GM23338 (cell line): ENCODE data around the gene MZT2A. TPM values are rescaled to one million over a fixed set of nuclear protein-coding genes. Genes with fewer than 3 reads are reported as not detected.
"Not testable (repeated sequence)": the region's sequence is repeated elsewhere in the genome, so short reads cannot be mapped to it uniquely, and the experiment has no call there.

Experiments
- ATAC-seq: fragments of 200-7000 bp; cut with Tn5 transposase; 3 replicates; pipeline ENCODE4 v1.9.1; 2020
- DNase-seq: peaks from one replicate; pipeline ENCODE4 v3.0.0-alpha.2; 2015; ENCODE audit warnings: low spot score
- H2AFZ ChIP-seq: fragments of 200-600 bp; sonication (generic); 2 replicates; pipeline ENCODE4 v1.8.0; 2016; ENCODE audit warnings: antibody characterized with exemption, mild to moderate bottlenecking, moderate library complexity
- H3F3A ChIP-seq: fragments of 200-600 bp; sonication (generic); replicated peaks from 2 replicates; pipeline ENCODE4 v1.8.0; 2017; ENCODE audit warnings: antibody characterized with exemption, mixed run types, low read depth
- H3K27ac ChIP-seq: fragments of 200-600 bp; sonication (generic); 2 replicates; pipeline ENCODE4 v1.6.1; 2016; ENCODE audit warnings: low read depth
- H3K27me3 ChIP-seq: fragments of 200-600 bp; sonication (generic); 2 replicates; pipeline ENCODE4 v1.8.0; 2016; ENCODE audit warnings: mild to moderate bottlenecking, mixed run types, moderate library complexity; ENCODE audit not compliant: insufficient read depth
- H3K36me3 ChIP-seq: fragments of 200-600 bp; sonication (generic); 2 replicates; pipeline ENCODE4 v1.8.0; 2016; ENCODE audit warnings: mild to moderate bottlenecking; ENCODE audit not compliant: insufficient read depth
- H3K4me1 ChIP-seq: fragments of 200-600 bp; sonication (generic); 2 replicates; pipeline ENCODE4 v1.8.0; 2016; ENCODE audit warnings: mild to moderate bottlenecking, moderate library complexity; ENCODE audit not compliant: insufficient read depth
- H3K4me2 ChIP-seq: fragments of 200-600 bp; sonication (generic); 2 replicates; pipeline ENCODE4 v1.7.1; 2017; ENCODE audit warnings: mixed run types
- H3K4me3 ChIP-seq: fragments of 200-600 bp; sonication (generic); 2 replicates; pipeline ENCODE4 v1.6.1; 2016; ENCODE audit warnings: mixed run types
- H3K79me2 ChIP-seq: fragments of 200-600 bp; sonication (generic); replicated peaks from 2 replicates; pipeline ENCODE4 v1.8.0; 2017; ENCODE audit warnings: mild to moderate bottlenecking; ENCODE audit not compliant: insufficient read depth
- H3K9me2 ChIP-seq: fragments of 200-600 bp; sonication (generic); 2 replicates; pipeline ENCODE4 v1.8.0; 2017; ENCODE audit not compliant: insufficient read depth
- H4K20me1 ChIP-seq: fragments of 200-600 bp; sonication (generic); replicated peaks from 2 replicates; pipeline ENCODE4 v1.8.0; 2017; ENCODE audit warnings: mild to moderate bottlenecking; ENCODE audit not compliant: insufficient read depth
- H3K27ac Mint-ChIP-seq: 2 replicates; pipeline ENCODE4 v1.8.0; 2020; ENCODE audit warnings: inconsistent platforms, mild to moderate bottlenecking, moderate library complexity, mixed read lengths
- H3K27me3 Mint-ChIP-seq: 3 replicates; pipeline ENCODE4 v1.8.0; 2022; ENCODE audit warnings: low read depth, mild to moderate bottlenecking, moderate library complexity, mixed read lengths, inconsistent platforms; ENCODE audit not compliant: insufficient read depth, poor library complexity
- H3K36me3 Mint-ChIP-seq: 3 replicates; pipeline ENCODE4 v1.8.0; 2021; ENCODE audit warnings: low read depth, mild to moderate bottlenecking, inconsistent platforms, moderate library complexity, mixed read lengths
- H3K4me1 Mint-ChIP-seq: 3 replicates; pipeline ENCODE4 v1.8.0; 2020; ENCODE audit warnings: mild to moderate bottlenecking, inconsistent platforms, mixed read lengths
- H3K4me3 Mint-ChIP-seq: 3 replicates; pipeline ENCODE4 v1.8.0; 2021; ENCODE audit warnings: moderate library complexity, mild to moderate bottlenecking, inconsistent platforms, mixed read lengths
- H3K9me3 Mint-ChIP-seq: 3 replicates; pipeline ENCODE4 v1.8.0; 2020; ENCODE audit warnings: moderate library complexity, mild to moderate bottlenecking, inconsistent platforms, mixed read lengths
- CREB1 ChIP-seq: fragments of 250-450 bp; sonication (Bioruptor Pico); IDR thresholded peaks from 2 replicates; pipeline ENCODE4 v1.5.0; 2020; ENCODE audit warnings: low read depth, mild to moderate bottlenecking, moderate library complexity
- EZH2 ChIP-seq: fragments of 200-600 bp; sonication (generic); IDR thresholded peaks from one replicate; pipeline ENCODE4 v1.8.0; 2017; ENCODE audit warnings: antibody characterized with exemption, mild to moderate bottlenecking, low read depth; ENCODE audit not compliant: unreplicated experiment
- NANOG ChIP-seq: IDR thresholded peaks from 2 replicates; pipeline ENCODE4 v1.6.1; 2016; ENCODE audit warnings: antibody characterized with exemption, borderline replicate concordance
- POLR2AphosphoS5 ChIP-seq: IDR thresholded peaks from 2 replicates; pipeline ENCODE4 v1.6.1; 2016; ENCODE audit warnings: antibody characterized with exemption, low read depth
- ZNF114 ChIP-seq: fragments of 250-450 bp; sonication (Bioruptor Pico); IDR thresholded peaks from 2 replicates; pipeline ENCODE4 v1.5.0; 2020; ENCODE audit warnings: mild to moderate bottlenecking, moderate library complexity
- ZNF331 ChIP-seq: fragments of 250-450 bp; sonication (Bioruptor Pico); IDR thresholded peaks from 2 replicates; pipeline ENCODE4 v1.5.0; 2020; ENCODE audit warnings: low read depth, mild to moderate bottlenecking, moderate library complexity
- polyA plus RNA-seq: library from polyadenylated mRNA; unstranded; fragments of >200 nt; fragmentation: Nextera tagmentation; extraction: Ambion mirVana; gene quantifications from 2 replicates; pipeline ENCODE4 v1.2.1, GENCODE V29; 2016
- total RNA-seq: library from RNA; depleted of rRNA; stranded (reverse); fragments of >200 nt; shearing (Covaris generic); gene quantifications from 2 replicates; pipeline ENCODE4 v1.2.3, GENCODE V29; 2014
- TF ChIP-seq, protein P1 (sequence below): fragments of 250-450 bp; sonication (Bioruptor Pico); IDR thresholded peaks from 2 replicates; pipeline ENCODE4 v1.5.0; 2020; ENCODE audit warnings: mild to moderate bottlenecking, moderate library complexity
- TF ChIP-seq, protein P2 (sequence below): IDR thresholded peaks from one replicate; pipeline ENCODE4 v1.6.1; 2018; ENCODE audit warnings: antibody characterized with exemption; ENCODE audit not compliant: unreplicated experiment

MZT2A gene
- total and polyA plus RNA-seq, 2 experiments from 2014 or later = 69.0 to 120 TPM

DNA sequence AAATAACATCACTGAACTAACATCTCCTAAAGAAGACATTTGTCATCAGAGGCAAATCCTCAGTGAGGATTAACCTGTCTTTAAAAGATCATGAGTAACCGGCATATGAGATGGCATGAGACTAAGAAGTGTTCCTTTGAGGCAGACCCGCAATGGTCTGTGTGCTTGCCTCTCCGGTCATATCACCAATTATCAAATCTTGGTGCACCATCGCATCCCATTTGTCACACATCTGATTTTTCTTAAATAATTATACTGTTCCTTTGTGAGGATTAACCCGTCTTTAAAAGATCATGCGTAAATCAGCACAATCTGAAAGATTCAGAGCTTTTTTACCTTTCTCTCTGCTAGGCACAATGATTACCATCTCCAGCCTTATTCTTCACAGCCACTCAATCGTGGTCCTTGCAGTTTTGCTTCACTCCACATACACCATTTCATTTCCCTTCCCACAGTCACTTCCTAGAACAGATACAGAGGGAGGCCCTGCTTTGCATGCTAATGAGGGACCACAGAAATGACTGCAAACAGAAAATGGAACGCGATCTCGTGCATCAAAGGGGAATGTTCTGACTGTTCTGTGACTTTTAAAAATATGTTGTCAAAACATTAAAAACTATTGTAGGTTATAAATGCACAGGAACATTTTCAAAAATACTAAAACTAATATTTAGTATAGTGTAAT is 40.8 kb downstream of the MZT2A start:
- H3K9me3 Mint-ChIP-seq, H3K4me3 ChIP-seq, H3K27ac Mint-ChIP-seq, H3K36me3 ChIP-seq, H3K27me3 Mint-ChIP-seq, H3K4me2 ChIP-seq, H3F3A ChIP-seq, H3K79me2 ChIP-seq, ATAC-seq, H4K20me1 ChIP-seq, H3K27ac ChIP-seq, H3K9me2 ChIP-seq, H3K4me3 Mint-ChIP-seq, H3K4me1 ChIP-seq, H2AFZ ChIP-seq, H3K27me3 ChIP-seq, DNase-seq, H3K4me1 Mint-ChIP-seq, H3K36me3 Mint-ChIP-seq: not testable (repeated sequence)

DNA sequence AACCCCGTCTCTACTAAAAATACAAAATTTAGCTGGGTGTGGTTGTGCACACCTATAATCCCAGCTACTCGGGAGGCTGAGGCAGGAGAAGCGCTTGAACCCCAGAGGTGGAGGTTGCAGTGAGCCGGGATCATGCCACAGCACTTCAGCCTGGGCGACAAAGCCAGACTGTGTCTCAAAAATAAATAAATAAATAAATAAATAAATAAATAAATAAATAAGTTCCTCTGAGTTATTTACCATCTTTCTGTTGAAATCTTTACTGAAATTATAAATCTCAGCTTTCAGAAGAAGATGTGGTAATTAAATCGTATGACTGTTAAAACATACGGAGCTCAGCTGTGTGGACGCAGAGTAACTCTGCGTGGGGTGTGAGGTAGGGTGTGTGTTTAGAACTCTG is 44.2 kb downstream of the MZT2A start:
- not testable (repeated sequence) for H3K36me3 Mint-ChIP-seq, H3K4me3 Mint-ChIP-seq, H3K36me3 ChIP-seq, H3K4me2 ChIP-seq, H3K27ac Mint-ChIP-seq, H3K79me2 ChIP-seq, H3K4me1 Mint-ChIP-seq, H3K4me3 ChIP-seq, H3F3A ChIP-seq, H3K4me1 ChIP-seq, H3K27ac ChIP-seq, H4K20me1 ChIP-seq, H3K27me3 Mint-ChIP-seq, DNase-seq, ATAC-seq, H3K27me3 ChIP-seq, H3K9me3 Mint-ChIP-seq, H3K9me2 ChIP-seq, H2AFZ ChIP-seq

DNA sequence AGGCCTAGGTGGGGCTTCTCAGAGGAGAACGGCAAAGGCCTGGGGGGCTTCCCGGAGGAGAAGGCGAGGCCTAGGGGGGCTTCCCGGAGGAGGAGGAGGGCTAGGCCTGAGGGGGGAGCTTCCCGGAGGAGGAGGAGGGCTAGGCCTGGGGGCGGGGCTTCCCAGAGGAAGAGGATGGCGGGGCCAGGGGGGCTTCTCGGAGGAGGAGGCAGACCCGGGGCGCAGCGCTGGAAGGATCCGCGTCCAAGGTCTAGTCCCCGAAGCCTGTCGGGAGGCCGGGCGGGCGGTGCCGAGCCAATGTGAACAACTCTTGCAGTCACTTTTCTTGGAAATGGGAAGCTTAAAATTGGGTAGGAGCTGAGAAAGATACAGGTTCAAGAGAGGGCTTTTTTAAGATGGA is 46.3 kb downstream of the MZT2A start:
- no peak overlapping the region for H3K27ac ChIP-seq
- no peak for TF ChIP-seq ZNF114 (CRISPR knock-in tag)
- no peak for TF ChIP-seq ZNF331 (CRISPR knock-in tag)
- TF ChIP-seq, protein P1, sequence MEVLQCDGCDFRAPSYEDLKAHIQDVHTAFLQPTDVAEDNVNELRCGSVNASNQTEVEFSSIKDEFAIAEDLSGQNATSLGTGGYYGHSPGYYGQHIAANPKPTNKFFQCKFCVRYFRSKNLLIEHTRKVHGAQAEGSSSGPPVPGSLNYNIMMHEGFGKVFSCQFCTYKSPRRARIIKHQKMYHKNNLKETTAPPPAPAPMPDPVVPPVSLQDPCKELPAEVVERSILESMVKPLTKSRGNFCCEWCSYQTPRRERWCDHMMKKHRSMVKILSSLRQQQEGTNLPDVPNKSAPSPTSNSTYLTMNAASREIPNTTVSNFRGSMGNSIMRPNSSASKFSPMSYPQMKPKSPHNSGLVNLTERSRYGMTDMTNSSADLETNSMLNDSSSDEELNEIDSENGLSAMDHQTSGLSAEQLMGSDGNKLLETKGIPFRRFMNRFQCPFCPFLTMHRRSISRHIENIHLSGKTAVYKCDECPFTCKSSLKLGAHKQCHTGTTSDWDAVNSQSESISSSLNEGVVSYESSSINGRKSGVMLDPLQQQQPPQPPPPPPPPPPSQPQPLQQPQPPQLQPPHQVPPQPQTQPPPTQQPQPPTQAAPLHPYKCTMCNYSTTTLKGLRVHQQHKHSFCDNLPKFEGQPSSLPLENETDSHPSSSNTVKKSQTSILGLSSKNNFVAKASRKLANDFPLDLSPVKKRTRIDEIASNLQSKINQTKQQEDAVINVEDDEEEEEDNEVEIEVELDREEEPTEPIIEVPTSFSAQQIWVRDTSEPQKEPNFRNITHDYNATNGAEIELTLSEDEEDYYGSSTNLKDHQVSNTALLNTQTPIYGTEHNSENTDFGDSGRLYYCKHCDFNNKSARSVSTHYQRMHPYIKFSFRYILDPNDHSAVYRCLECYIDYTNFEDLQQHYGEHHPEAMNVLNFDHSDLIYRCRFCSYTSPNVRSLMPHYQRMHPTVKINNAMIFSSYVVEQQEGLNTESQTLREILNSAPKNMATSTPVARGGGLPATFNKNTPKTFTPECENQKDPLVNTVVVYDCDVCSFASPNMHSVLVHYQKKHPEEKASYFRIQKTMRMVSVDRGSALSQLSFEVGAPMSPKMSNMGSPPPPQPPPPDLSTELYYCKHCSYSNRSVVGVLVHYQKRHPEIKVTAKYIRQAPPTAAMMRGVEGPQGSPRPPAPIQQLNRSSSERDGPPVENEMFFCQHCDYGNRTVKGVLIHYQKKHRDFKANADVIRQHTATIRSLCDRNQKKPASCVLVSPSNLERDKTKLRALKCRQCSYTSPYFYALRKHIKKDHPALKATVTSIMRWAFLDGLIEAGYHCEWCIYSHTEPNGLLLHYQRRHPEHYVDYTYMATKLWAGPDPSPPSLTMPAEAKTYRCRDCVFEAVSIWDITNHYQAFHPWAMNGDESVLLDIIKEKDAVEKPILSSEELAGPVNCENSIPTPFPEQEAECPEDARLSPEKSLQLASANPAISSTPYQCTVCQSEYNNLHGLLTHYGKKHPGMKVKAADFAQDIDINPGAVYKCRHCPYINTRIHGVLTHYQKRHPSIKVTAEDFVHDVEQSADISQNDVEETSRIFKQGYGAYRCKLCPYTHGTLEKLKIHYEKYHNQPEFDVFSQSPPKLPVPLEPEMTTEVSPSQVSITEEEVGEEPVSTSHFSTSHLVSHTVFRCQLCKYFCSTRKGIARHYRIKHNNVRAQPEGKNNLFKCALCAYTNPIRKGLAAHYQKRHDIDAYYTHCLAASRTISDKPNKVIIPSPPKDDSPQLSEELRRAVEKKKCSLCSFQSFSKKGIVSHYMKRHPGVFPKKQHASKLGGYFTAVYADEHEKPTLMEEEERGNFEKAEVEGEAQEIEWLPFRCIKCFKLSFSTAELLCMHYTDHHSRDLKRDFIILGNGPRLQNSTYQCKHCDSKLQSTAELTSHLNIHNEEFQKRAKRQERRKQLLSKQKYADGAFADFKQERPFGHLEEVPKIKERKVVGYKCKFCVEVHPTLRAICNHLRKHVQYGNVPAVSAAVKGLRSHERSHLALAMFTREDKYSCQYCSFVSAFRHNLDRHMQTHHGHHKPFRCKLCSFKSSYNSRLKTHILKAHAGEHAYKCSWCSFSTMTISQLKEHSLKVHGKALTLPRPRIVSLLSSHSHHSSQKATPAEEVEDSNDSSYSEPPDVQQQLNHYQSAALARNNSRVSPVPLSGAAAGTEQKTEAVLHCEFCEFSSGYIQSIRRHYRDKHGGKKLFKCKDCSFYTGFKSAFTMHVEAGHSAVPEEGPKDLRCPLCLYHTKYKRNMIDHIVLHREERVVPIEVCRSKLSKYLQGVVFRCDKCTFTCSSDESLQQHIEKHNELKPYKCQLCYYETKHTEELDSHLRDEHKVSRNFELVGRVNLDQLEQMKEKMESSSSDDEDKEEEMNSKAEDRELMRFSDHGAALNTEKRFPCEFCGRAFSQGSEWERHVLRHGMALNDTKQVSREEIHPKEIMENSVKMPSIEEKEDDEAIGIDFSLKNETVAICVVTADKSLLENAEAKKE (CRISPR knock-in tag) = no peak
- no peak for TF ChIP-seq CREB1 (CRISPR knock-in tag)
- TF ChIP-seq EZH2 = no peak
- no peak for TF ChIP-seq POLR2AphosphoS5
- TF ChIP-seq NANOG = no peak
- TF ChIP-seq, protein P2, sequence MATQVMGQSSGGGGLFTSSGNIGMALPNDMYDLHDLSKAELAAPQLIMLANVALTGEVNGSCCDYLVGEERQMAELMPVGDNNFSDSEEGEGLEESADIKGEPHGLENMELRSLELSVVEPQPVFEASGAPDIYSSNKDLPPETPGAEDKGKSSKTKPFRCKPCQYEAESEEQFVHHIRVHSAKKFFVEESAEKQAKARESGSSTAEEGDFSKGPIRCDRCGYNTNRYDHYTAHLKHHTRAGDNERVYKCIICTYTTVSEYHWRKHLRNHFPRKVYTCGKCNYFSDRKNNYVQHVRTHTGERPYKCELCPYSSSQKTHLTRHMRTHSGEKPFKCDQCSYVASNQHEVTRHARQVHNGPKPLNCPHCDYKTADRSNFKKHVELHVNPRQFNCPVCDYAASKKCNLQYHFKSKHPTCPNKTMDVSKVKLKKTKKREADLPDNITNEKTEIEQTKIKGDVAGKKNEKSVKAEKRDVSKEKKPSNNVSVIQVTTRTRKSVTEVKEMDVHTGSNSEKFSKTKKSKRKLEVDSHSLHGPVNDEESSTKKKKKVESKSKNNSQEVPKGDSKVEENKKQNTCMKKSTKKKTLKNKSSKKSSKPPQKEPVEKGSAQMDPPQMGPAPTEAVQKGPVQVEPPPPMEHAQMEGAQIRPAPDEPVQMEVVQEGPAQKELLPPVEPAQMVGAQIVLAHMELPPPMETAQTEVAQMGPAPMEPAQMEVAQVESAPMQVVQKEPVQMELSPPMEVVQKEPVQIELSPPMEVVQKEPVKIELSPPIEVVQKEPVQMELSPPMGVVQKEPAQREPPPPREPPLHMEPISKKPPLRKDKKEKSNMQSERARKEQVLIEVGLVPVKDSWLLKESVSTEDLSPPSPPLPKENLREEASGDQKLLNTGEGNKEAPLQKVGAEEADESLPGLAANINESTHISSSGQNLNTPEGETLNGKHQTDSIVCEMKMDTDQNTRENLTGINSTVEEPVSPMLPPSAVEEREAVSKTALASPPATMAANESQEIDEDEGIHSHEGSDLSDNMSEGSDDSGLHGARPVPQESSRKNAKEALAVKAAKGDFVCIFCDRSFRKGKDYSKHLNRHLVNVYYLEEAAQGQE = no peak
- H3K4me1 Mint-ChIP-seq = no peaks in the 10 kb centered on the region
- no peaks in the 10 kb centered on the region for H3K9me2 ChIP-seq
- no peak overlapping the region for H3K4me3 ChIP-seq
- no peaks in the 10 kb centered on the region for H3K9me3 Mint-ChIP-seq
- no peak overlapping the region for H3K4me2 ChIP-seq
- H3K4me3 Mint-ChIP-seq = no peak overlapping the region
- no peak for DNase-seq
- H2AFZ ChIP-seq = no peak overlapping the region
- no peaks in the 10 kb centered on the region for H4K20me1 ChIP-seq
- H3K27me3 ChIP-seq = no peaks in the 10 kb centered on the region
- no peaks in the 10 kb centered on the region for H3K79me2 ChIP-seq
- H3K36me3 ChIP-seq = no peaks in the 10 kb centered on the region
- H3F3A ChIP-seq = no peaks in the 10 kb centered on the region
- no peaks in the 10 kb centered on the region for H3K4me1 ChIP-seq
- no peak for ATAC-seq
- H3K27ac Mint-ChIP-seq = no peak overlapping the region
- no peaks in the 10 kb centered on the region for H3K36me3 Mint-ChIP-seq
- H3K27me3 Mint-ChIP-seq = no peaks in the 10 kb centered on the region
